SK-N-SH treated with all-trans-retinoic acid at 6 μM for 48 hours (cell line): ENCODE measurements around the gene PHF11.

Source experiments
- ATAC-seq: fragments of 200-7000 bp; cut with Tn5 transposase; 3 replicates; pipeline ENCODE4 v1.9.1; 2020; ENCODE audit warnings: mild to moderate bottlenecking, moderate library complexity
- ARNTL ChIP-seq: fragments of 450-650 bp; formaldehyde crosslinking; IDR thresholded peaks from 2 replicates; pipeline ENCODE4 v1.5.0; 2020; ENCODE audit warnings: low read depth, mild to moderate bottlenecking, moderate library complexity, borderline replicate concordance
- BACH2 ChIP-seq: fragments of 250-450 bp; sonication (Bioruptor Pico); IDR thresholded peaks from 2 replicates; pipeline ENCODE4 v1.9.0; 2021; ENCODE audit warnings: mild to moderate bottlenecking, borderline replicate concordance
- CREB5 ChIP-seq: fragments of 250-450 bp; sonication (Bioruptor Pico); IDR thresholded peaks from 2 replicates; pipeline ENCODE4 v1.5.1; 2020; ENCODE audit warnings: low read depth, mild to moderate bottlenecking, moderate library complexity
- CSDC2 ChIP-seq: fragments of 250-450 bp; sonication (Bioruptor Pico); IDR thresholded peaks from 2 replicates; pipeline ENCODE4 v1.5.0; 2020; ENCODE audit warnings: mild to moderate bottlenecking, moderate library complexity
- CSRNP3 ChIP-seq: fragments of 250-450 bp; sonication (Bioruptor Pico); IDR thresholded peaks from 2 replicates; pipeline ENCODE4 v1.5.1; 2021; ENCODE audit warnings: mild to moderate bottlenecking, moderate library complexity
- ESRRG ChIP-seq: fragments of 250-450 bp; sonication (Bioruptor Pico); IDR thresholded peaks from 2 replicates; pipeline ENCODE4 v1.6.1; 2021; ENCODE audit warnings: mild to moderate bottlenecking
- GLIS3 ChIP-seq: fragments of 250-450 bp; sonication (Bioruptor Pico); IDR thresholded peaks from 2 replicates; pipeline ENCODE4 v1.5.0; 2020; ENCODE audit warnings: mild to moderate bottlenecking, moderate library complexity
- ISL1 ChIP-seq: fragments of 250-450 bp; sonication (Bioruptor Pico); IDR thresholded peaks from 2 replicates; pipeline ENCODE4 v2.1.2; 2022; ENCODE audit warnings: mild to moderate bottlenecking, moderate library complexity
- OSR1 ChIP-seq: fragments of 250-450 bp; sonication (Bioruptor Pico); IDR thresholded peaks from 2 replicates; pipeline ENCODE4 v1.8.0; 2022; ENCODE audit warnings: moderate library complexity, mild to moderate bottlenecking, inconsistent platforms
- POU6F1 ChIP-seq: fragments of 250-450 bp; sonication (Bioruptor Pico); IDR thresholded peaks from 2 replicates; pipeline ENCODE4 v1.8.0; 2021; ENCODE audit warnings: low read depth, mild to moderate bottlenecking, moderate library complexity, borderline replicate concordance
- PPARA ChIP-seq: fragments of 250-450 bp; sonication (Bioruptor Pico); IDR thresholded peaks from 2 replicates; pipeline ENCODE4 v1.5.0; 2020; ENCODE audit warnings: mild to moderate bottlenecking, borderline replicate concordance
- RARB ChIP-seq: fragments of 250-450 bp; sonication (Bioruptor Pico); IDR thresholded peaks from 2 replicates; pipeline ENCODE4 v1.8.0; 2021; ENCODE audit warnings: mild to moderate bottlenecking, moderate library complexity
- SNAI2 ChIP-seq: fragments of 250-450 bp; sonication (Bioruptor Pico); IDR thresholded peaks from 2 replicates; pipeline ENCODE4 v1.5.0; 2020; ENCODE audit warnings: mild to moderate bottlenecking, moderate library complexity
- TCF4 ChIP-seq: fragments of 250-450 bp; sonication (Bioruptor Pico); IDR thresholded peaks from 2 replicates; pipeline ENCODE4 v1.8.0; 2021; ENCODE audit warnings: mild to moderate bottlenecking, moderate library complexity, borderline replicate concordance
- TOX ChIP-seq: fragments of 250-450 bp; sonication (Bioruptor Pico); IDR thresholded peaks from 2 replicates; pipeline ENCODE4 v1.8.0; 2021; ENCODE audit warnings: mild to moderate bottlenecking, moderate library complexity, borderline replicate concordance
- TSHZ2 ChIP-seq: fragments of 250-450 bp; sonication (Bioruptor Pico); IDR thresholded peaks from 2 replicates; pipeline ENCODE4 v1.5.0; 2020; ENCODE audit warnings: mild to moderate bottlenecking, moderate library complexity
- ZC3H10 ChIP-seq: fragments of 250-450 bp; sonication (Bioruptor Pico); IDR thresholded peaks from 2 replicates; pipeline ENCODE4 v1.5.1; 2021; ENCODE audit warnings: mild to moderate bottlenecking, moderate library complexity
- ZFP3 ChIP-seq: fragments of 250-450 bp; sonication (Bioruptor Pico); IDR thresholded peaks from 2 replicates; pipeline ENCODE4 v1.5.0; 2020; ENCODE audit warnings: mild to moderate bottlenecking, moderate library complexity
- ZNF565 ChIP-seq: fragments of 450-650 bp; formaldehyde crosslinking; conservative IDR thresholded peaks from 2 replicates; pipeline ENCODE4 v1.5.0; 2020; ENCODE audit warnings: low read depth, mild to moderate bottlenecking, moderate library complexity
- ZNF70 ChIP-seq: fragments of 450-650 bp; formaldehyde crosslinking; IDR thresholded peaks from 2 replicates; pipeline ENCODE4 v1.5.0; 2020; ENCODE audit warnings: mild to moderate bottlenecking, moderate library complexity
- ZNF8 ChIP-seq: fragments of 450-650 bp; formaldehyde crosslinking; IDR thresholded peaks from 2 replicates; pipeline ENCODE4 v1.5.0; 2020; ENCODE audit warnings: mild to moderate bottlenecking, moderate library complexity

PHF11 gene

DNA sequence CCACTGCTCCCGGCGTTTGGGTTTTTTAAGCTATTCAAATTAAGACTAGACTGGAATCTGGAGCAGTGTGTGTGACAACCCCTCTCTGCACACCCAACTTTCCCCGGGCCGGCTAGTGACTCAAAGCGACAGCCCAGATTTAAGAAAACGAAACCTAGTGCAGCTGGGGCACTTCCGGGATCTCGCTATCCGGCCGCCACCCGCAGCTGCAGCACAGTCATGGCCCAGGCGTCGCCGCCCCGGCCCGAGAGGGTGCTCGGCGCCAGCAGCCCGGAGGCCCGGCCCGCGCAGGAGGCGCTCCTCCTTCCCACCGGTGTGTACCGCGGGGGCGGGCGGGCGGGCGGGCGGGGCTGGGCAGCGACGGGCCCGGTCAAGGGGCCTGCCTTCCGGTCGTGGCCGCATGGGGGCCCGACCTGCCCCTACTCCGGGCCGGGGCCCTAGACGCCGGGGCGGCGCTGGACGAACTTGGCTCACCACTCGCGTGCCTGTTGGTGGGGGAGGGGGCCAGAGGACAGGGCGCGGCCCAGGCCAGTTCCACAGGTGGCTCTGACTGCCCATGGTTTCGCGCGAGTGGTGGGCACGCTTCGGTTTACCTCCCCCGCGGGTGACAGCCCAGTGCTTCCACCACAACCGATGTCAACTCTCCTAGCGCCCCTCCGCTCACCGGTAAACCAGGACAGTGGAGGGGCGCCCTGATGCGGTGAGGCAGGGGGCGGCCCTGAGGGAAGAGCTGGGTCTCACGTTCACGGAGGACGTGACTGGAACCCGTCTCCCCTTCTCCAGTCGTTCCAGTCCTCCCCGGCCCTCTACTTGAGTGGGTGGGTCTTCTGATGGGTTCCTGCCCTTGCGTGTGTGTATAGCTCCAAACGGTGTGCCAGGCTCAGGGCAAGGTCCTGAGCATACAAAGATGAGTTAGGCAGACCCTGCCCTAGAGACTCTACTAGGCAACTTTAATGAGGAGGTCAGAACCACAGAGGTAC, at the start of gene PHF11:
Gene PHF11 (plus strand): TSS at position 171 of the 980 bp plus-strand sequence. CDS start 49 bp downstream, at position 220.
- ATAC-seq, result peak; percentile 70
- TF ChIP-seq GLIS3 (CRISPR knock-in tag) (no peak), ZNF70 (CRISPR knock-in tag) (no peak), TSHZ2 (no peak), ESRRG (CRISPR knock-in tag) (no peak), CSDC2 (CRISPR knock-in tag) (no peak), CREB5 (CRISPR knock-in tag) (no peak), ZNF8 (CRISPR knock-in tag) (no peak), PPARA (no peak), POU6F1 (no peak)

DNA sequence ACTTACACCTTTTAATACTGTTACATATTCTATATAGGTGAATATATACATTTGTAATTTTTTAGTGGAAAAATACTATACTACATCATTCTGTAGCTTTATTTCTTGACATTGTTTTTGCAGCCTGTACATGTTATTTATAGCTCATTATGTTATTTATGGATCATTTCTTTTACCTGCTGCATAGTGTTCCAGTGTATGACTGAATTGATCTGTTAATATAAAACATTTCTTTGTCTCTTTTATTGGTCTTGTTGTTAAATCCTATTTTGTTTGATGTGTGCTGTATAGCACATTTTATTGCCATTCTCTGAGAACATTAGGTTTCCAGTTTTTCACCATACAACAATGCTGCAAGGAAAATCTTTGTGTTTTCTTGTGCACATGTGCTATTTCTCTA, 49.3 kb upstream of the PHF11 start:
- no peak for ATAC-seq

GRCh38 chr13:49448753-49449152, 47.0 kb upstream of the PHF11 start:
- no peak for TF ChIP-seq POU6F1
- no peak for TF ChIP-seq CSDC2 (CRISPR knock-in tag)
- no peak for TF ChIP-seq ZC3H10
- TF ChIP-seq TCF4 (CRISPR knock-in tag), result no peak
- TF ChIP-seq CREB5 (CRISPR knock-in tag), result no peak
- no peak for TF ChIP-seq ARNTL (CRISPR knock-in tag)
- TF ChIP-seq OSR1 (CRISPR knock-in tag), result no peak
- no peak for TF ChIP-seq RARB (CRISPR knock-in tag)
- TF ChIP-seq GLIS3 (CRISPR knock-in tag), result no peak
- no peak for TF ChIP-seq CSRNP3
- no peak for TF ChIP-seq ISL1
- TF ChIP-seq SNAI2 (CRISPR knock-in tag), result no peak
- TF ChIP-seq ZNF8 (CRISPR knock-in tag), result no peak
- TF ChIP-seq PPARA, result no peak
- no peak for TF ChIP-seq ESRRG (CRISPR knock-in tag)
- TF ChIP-seq TOX (CRISPR knock-in tag), result no peak
- TF ChIP-seq ZFP3, result no peak
- no peak for TF ChIP-seq ZNF565 (CRISPR knock-in tag)
- ATAC-seq, result no peak

More for the DNA sequence above, 49.3 kb upstream of the PHF11 start:
- no peak for TF ChIP-seq BACH2 (CRISPR knock-in tag)
